ENCODE results near the gene PARM1.

The PARM1 gene

GRCh38 chr4:74932832-74933561 lies at the start of gene PARM1:
TSS of gene PARM1 (plus strand) at chr4:74933116. CDS start at chr4:74933328, 212 bp downstream.
- no peak for DNase-seq (ENCODE audit: low read depth)

GRCh38 chr4:74884266-74884665 lies 48.6 kb upstream of the PARM1 start:
- DNase-seq (ENCODE audit: low read depth) = no peak

GRCh38 chr4:74886484-74886883 lies 46.4 kb upstream of the PARM1 start:
- DNase-seq (ENCODE audit: low read depth) = no peak

GRCh38 chr4:74890341-74890740 lies 42.6 kb upstream of the PARM1 start:
- DNase-seq (ENCODE audit: low read depth) = no peak

GRCh38 chr4:74891037-74891436 lies 41.9 kb upstream of the PARM1 start:
- DNase-seq (ENCODE audit: low read depth) = no peak

- DNase-seq (ENCODE audit: low read depth) = no peak
Measured at GRCh38 chr4:74893171-74893570, 39.7 kb upstream of the PARM1 start.

- no peak for DNase-seq (ENCODE audit: low read depth)
Measured at GRCh38 chr4:74896595-74896994, 36.3 kb upstream of the PARM1 start.

GRCh38 chr4:74897386-74897785 lies 35.5 kb upstream of the PARM1 start:
- DNase-seq (ENCODE audit: low read depth) = no peak

GRCh38 chr4:74900862-74901261 lies 32.1 kb upstream of the PARM1 start:
- DNase-seq (ENCODE audit: low read depth) = no peak

- no peak for DNase-seq (ENCODE audit: low read depth)
Measured at GRCh38 chr4:74904509-74905065, 28.3 kb upstream of the PARM1 start.

GRCh38 chr4:74906771-74907170 lies 26.1 kb upstream of the PARM1 start:
- DNase-seq (ENCODE audit: low read depth) = no peak

- no peak for DNase-seq (ENCODE audit: low read depth)
Measured at GRCh38 chr4:74919783-74920182, 13.1 kb upstream of the PARM1 start.

- DNase-seq (ENCODE audit: low read depth) = no peak
Measured at GRCh38 chr4:74920704-74921103, 12.2 kb upstream of the PARM1 start.

GRCh38 chr4:74921490-74921889 lies 11.4 kb upstream of the PARM1 start:
- DNase-seq (ENCODE audit: low read depth) = no peak

GRCh38 chr4:74926007-74926406 lies 6.9 kb upstream of the PARM1 start:
- DNase-seq (ENCODE audit: low read depth) = no peak

GRCh38 chr4:74930162-74930561 lies 2.8 kb upstream of the PARM1 start:
- no peak for DNase-seq (ENCODE audit: low read depth)

GRCh38 chr4:74931376-74931775 lies 1.5 kb upstream of the PARM1 start:
- no peak for DNase-seq (ENCODE audit: low read depth)

GRCh38 chr4:74932010-74932409 lies 906 bp upstream of the PARM1 start:
- no peak for DNase-seq (ENCODE audit: low read depth)

GRCh38 chr4:74933562-74934015 lies 673 bp downstream of the PARM1 start:
- no peak for DNase-seq (ENCODE audit: low read depth)

- no peak for DNase-seq (ENCODE audit: low read depth)
Measured at GRCh38 chr4:74934016-74934831, 1.3 kb downstream of the PARM1 start.

GRCh38 chr4:74934888-74935287 lies 2.0 kb downstream of the PARM1 start:
- no peak for DNase-seq (ENCODE audit: low read depth)

GRCh38 chr4:74941123-74941522 lies 8.2 kb downstream of the PARM1 start:
- no peak for DNase-seq (ENCODE audit: low read depth)

All from stimulated activated CD8-positive, alpha-beta memory T cell treated with anti-CD3 and anti-CD28 coated beads, Interleukin-15, amount 100 ng/mL, for 1 hour (primary cell).